ENCODE data around the gene MAX. TPM values are rescaled to one million over a fixed set of nuclear protein-coding genes. Genes with fewer than 3 reads are reported as not detected.

The MAX gene
- total RNA-seq, 1 experiment from 2014 or later = 125 TPM

GRCh38 chr14:65057695-65058094 is 44.6 kb downstream of the MAX start:
- no peak overlapping the region for H3K4me3 Mint-ChIP-seq (ENCODE audit: unreplicated experiment)
- H3K9me3 Mint-ChIP-seq (ENCODE audit: unreplicated experiment) = no peaks in the 10 kb centered on the region
- DNase-seq (ENCODE audit: unreplicated experiment) = no peak
- CTCF ChIA-PET = no interaction called here
- H3K36me3 Mint-ChIP-seq (ENCODE audit: insufficient read depth, unreplicated experiment) = peaks cover 15% of the 10 kb centered on the region
- H3K27me3 Mint-ChIP-seq (ENCODE audit: insufficient read depth, unreplicated experiment) = no peaks in the 10 kb centered on the region
- intact Hi-C loops (cut with micrococcal nuclease) = no loop called here
- H3K27ac Mint-ChIP-seq (ENCODE audit: low read depth, unreplicated experiment) = no peak overlapping the region
- TF ChIP-seq, protein P1, sequence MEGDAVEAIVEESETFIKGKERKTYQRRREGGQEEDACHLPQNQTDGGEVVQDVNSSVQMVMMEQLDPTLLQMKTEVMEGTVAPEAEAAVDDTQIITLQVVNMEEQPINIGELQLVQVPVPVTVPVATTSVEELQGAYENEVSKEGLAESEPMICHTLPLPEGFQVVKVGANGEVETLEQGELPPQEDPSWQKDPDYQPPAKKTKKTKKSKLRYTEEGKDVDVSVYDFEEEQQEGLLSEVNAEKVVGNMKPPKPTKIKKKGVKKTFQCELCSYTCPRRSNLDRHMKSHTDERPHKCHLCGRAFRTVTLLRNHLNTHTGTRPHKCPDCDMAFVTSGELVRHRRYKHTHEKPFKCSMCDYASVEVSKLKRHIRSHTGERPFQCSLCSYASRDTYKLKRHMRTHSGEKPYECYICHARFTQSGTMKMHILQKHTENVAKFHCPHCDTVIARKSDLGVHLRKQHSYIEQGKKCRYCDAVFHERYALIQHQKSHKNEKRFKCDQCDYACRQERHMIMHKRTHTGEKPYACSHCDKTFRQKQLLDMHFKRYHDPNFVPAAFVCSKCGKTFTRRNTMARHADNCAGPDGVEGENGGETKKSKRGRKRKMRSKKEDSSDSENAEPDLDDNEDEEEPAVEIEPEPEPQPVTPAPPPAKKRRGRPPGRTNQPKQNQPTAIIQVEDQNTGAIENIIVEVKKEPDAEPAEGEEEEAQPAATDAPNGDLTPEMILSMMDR (IDR thresholded peaks at IDR 0.05; ENCODE audit: unreplicated experiment) = no peak
- no TSS peak for BruUV-seq (replicated peaks)
- H3K4me1 Mint-ChIP-seq (ENCODE audit: insufficient read depth, unreplicated experiment) = no peaks in the 10 kb centered on the region
- POLR2A ChIA-PET = no interaction called here

DNA sequence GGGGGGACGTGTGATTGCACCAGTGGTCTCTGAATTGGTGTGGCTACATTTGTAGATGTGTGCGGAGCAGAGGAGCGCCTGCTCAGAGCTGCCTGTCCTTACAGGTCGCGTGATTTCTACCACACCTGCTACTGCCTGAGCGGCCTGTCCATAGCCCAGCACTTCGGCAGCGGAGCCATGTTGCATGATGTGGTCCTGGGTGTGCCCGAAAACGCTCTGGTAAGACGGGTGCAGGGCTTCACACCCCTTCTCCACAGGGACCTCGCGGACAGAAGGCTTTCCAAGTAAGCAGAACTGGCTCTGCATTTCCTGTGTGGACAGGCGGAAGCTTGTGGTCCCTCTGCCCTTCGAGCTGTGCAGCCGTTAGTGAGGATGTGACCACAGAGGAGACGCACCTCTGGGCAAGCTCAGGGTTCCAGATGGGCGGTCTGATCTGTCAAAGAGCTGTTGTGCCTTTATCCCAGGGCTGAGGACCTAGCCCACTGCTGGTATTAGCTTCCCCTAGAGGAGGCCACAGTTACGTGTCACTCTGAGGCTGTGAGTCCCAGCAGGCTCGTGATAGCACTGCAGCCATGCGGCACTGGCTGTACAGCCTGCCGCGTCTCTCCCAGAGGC is 47.7 kb downstream of the MAX start:
- H3K9me3 Mint-ChIP-seq (ENCODE audit: unreplicated experiment) = no peaks in the 10 kb centered on the region
- TF ChIP-seq, protein P1 (IDR thresholded peaks at IDR 0.05; ENCODE audit: unreplicated experiment) = no peak
- ChIA-PET CTCF (interaction anchor here (0.7 to 1.6 kb wide), 3 partner anchors 10 to 68 kb away, joined by 3 to 6 read pairs (median 3); partner anchors contain the start of gene FNTB), POLR2A (no interaction called here)
- H3K27me3 Mint-ChIP-seq (ENCODE audit: insufficient read depth, unreplicated experiment) = no peaks in the 10 kb centered on the region
- no peak overlapping the region for H3K4me3 Mint-ChIP-seq (ENCODE audit: unreplicated experiment)
- H3K36me3 Mint-ChIP-seq (ENCODE audit: insufficient read depth, unreplicated experiment) = no peaks in the 10 kb centered on the region
- intact Hi-C loops (cut with micrococcal nuclease) = no loop called here
- BruUV-seq (replicated peaks) = no TSS peak
- no peaks in the 10 kb centered on the region for H3K4me1 Mint-ChIP-seq (ENCODE audit: insufficient read depth, unreplicated experiment)
- no peak overlapping the region for H3K27ac Mint-ChIP-seq (ENCODE audit: low read depth, unreplicated experiment)
- DNase-seq (ENCODE audit: unreplicated experiment) = no peak

- H3K36me3 Mint-ChIP-seq (ENCODE audit: insufficient read depth, unreplicated experiment) = no peaks in the 10 kb centered on the region
- no peak overlapping the region for H3K4me3 Mint-ChIP-seq (ENCODE audit: unreplicated experiment)
- POLR2A ChIA-PET = no interaction called here
- H3K9me3 Mint-ChIP-seq (ENCODE audit: unreplicated experiment) = no peaks in the 10 kb centered on the region
- no TSS peak for BruUV-seq (replicated peaks)
- TF ChIP-seq, protein P1 (IDR thresholded peaks at IDR 0.05; ENCODE audit: unreplicated experiment) = no peak
- intact Hi-C loops (cut with micrococcal nuclease) = no loop called here
- CTCF ChIA-PET = interaction anchor here (1.0 to 1.6 kb wide), 2 partner anchors 11 to 67 kb away, joined by 3 to 6 read pairs; partner anchors contain the start of gene FNTB
- H3K27me3 Mint-ChIP-seq (ENCODE audit: insufficient read depth, unreplicated experiment) = no peaks in the 10 kb centered on the region
- no peaks in the 10 kb centered on the region for H3K4me1 Mint-ChIP-seq (ENCODE audit: insufficient read depth, unreplicated experiment)
- no peak overlapping the region for H3K27ac Mint-ChIP-seq (ENCODE audit: low read depth, unreplicated experiment)
- no peak for DNase-seq (ENCODE audit: unreplicated experiment)
Observed at GRCh38 chr14:65053466-65053865, 48.9 kb downstream of the MAX start.

GRCh38 chr14:65052832-65053231 is 49.5 kb downstream of the MAX start:
- Mint-ChIP-seq H3K27me3 (ENCODE audit: insufficient read depth, unreplicated experiment) (no peaks in the 10 kb centered on the region), H3K9me3 (ENCODE audit: unreplicated experiment) (no peaks in the 10 kb centered on the region), H3K36me3 (ENCODE audit: insufficient read depth, unreplicated experiment) (no peaks in the 10 kb centered on the region), H3K27ac (ENCODE audit: low read depth, unreplicated experiment) (no peak overlapping the region), H3K4me1 (ENCODE audit: insufficient read depth, unreplicated experiment) (peaks cover 2% of the 10 kb centered on the region), H3K4me3 (ENCODE audit: unreplicated experiment) (no peak overlapping the region)
- BruUV-seq (replicated peaks) = no TSS peak
- ChIA-PET POLR2A (no interaction called here), CTCF (interaction anchor here (0.7 kb wide), 1 partner anchor 26 kb away, joined by 3 read pairs; no protein-coding TSS in a partner anchor)
- DNase-seq (ENCODE audit: unreplicated experiment) = no peak
- intact Hi-C loops (cut with micrococcal nuclease) = no loop called here
- TF ChIP-seq, protein P1 (IDR thresholded peaks at IDR 0.05; ENCODE audit: unreplicated experiment) = no peak

Data from MCF 10A (cell line).